Measurements from ENCODE around the gene MEIS2.

MEIS2 gene

GRCh38 chr15:37086120-37086519 is 14.2 kb downstream of the MEIS2 start:
- TF ChIP-seq CTCF (conservative IDR thresholded peaks at IDR 0.05; ENCODE audit: low read length), result no peak
- no peak for TF ChIP-seq EZH2phosphoT487 (IDR thresholded peaks at IDR 0.05; ENCODE audit: borderline replicate concordance)
- H3K4me1 ChIP-seq (ENCODE audit: insufficient read depth, low read length, poor library complexity, severe bottlenecking), result no peaks in the 10 kb centered on the region

GRCh38 chr15:37084602-37085001 is 15.7 kb downstream of the MEIS2 start:
- Histone ChIP-seq H4K20me1 (ENCODE audit: insufficient read depth, low read length, poor library complexity, severe bottlenecking) (no peaks in the 10 kb centered on the region), H3K4me1 (ENCODE audit: insufficient read depth, low read length, poor library complexity, severe bottlenecking) (no peaks in the 10 kb centered on the region), H3K9ac (ENCODE audit: low read depth, low read length, poor library complexity, severe bottlenecking) (no peak overlapping the region), H3K36me3 (ENCODE audit: insufficient read depth, low read length) (no peaks in the 10 kb centered on the region), H3K4me2 (ENCODE audit: low read depth, low read length, poor library complexity, severe bottlenecking) (no peak overlapping the region), H3K9me2 (replicated peaks; ENCODE audit: low read depth, low read length) (no peaks in the 10 kb centered on the region), H2AFZ (ENCODE audit: low read length) (no peak overlapping the region), H3K4me3 (ENCODE audit: low read length, poor library complexity, severe bottlenecking) (no peak overlapping the region), H3K79me2 (ENCODE audit: insufficient read depth, low read length) (no peaks in the 10 kb centered on the region), H3K9me3 (ENCODE audit: insufficient read depth, low read depth, low read length) (no peaks in the 10 kb centered on the region), H3F3A (ENCODE audit: low read depth) (no peaks in the 10 kb centered on the region), H3K27me3 (ENCODE audit: insufficient read depth, low read length, poor library complexity, severe bottlenecking) (no peaks in the 10 kb centered on the region)
- TF ChIP-seq CTCF (conservative IDR thresholded peaks at IDR 0.05; ENCODE audit: low read length) (no peak), EZH2phosphoT487 (IDR thresholded peaks at IDR 0.05; ENCODE audit: borderline replicate concordance) (no peak)

More at GRCh38 chr15:37086120-37086519, 14.2 kb downstream of the MEIS2 start:
- Histone ChIP-seq H3K9ac (ENCODE audit: low read depth, low read length, poor library complexity, severe bottlenecking) (no peak overlapping the region), H3K9me2 (replicated peaks; ENCODE audit: low read depth, low read length) (no peaks in the 10 kb centered on the region), H3K79me2 (ENCODE audit: insufficient read depth, low read length) (no peaks in the 10 kb centered on the region), H3K4me2 (ENCODE audit: low read depth, low read length, poor library complexity, severe bottlenecking) (no peak overlapping the region), H3K4me3 (ENCODE audit: low read length, poor library complexity, severe bottlenecking) (no peak overlapping the region), H3K27me3 (ENCODE audit: insufficient read depth, low read length, poor library complexity, severe bottlenecking) (no peaks in the 10 kb centered on the region), H3K36me3 (ENCODE audit: insufficient read depth, low read length) (no peaks in the 10 kb centered on the region), H4K20me1 (ENCODE audit: insufficient read depth, low read length, poor library complexity, severe bottlenecking) (no peaks in the 10 kb centered on the region), H3K9me3 (ENCODE audit: insufficient read depth, low read depth, low read length) (no peaks in the 10 kb centered on the region), H2AFZ (ENCODE audit: low read length) (no peak overlapping the region), H3F3A (ENCODE audit: low read depth) (no peaks in the 10 kb centered on the region)

GRCh38 chr15:37083610-37084009 is 16.7 kb downstream of the MEIS2 start:
- no peaks in the 10 kb centered on the region for H3K9me3 ChIP-seq (ENCODE audit: insufficient read depth, low read depth, low read length)
- H3K4me1 ChIP-seq (ENCODE audit: insufficient read depth, low read length, poor library complexity, severe bottlenecking), result no peaks in the 10 kb centered on the region
- no peaks in the 10 kb centered on the region for H3K27me3 ChIP-seq (ENCODE audit: insufficient read depth, low read length, poor library complexity, severe bottlenecking)
- H3K4me2 ChIP-seq (ENCODE audit: low read depth, low read length, poor library complexity, severe bottlenecking), result no peak overlapping the region
- H3K79me2 ChIP-seq (ENCODE audit: insufficient read depth, low read length), result no peaks in the 10 kb centered on the region
- no peaks in the 10 kb centered on the region for H3K36me3 ChIP-seq (ENCODE audit: insufficient read depth, low read length)
- H3K9ac ChIP-seq (ENCODE audit: low read depth, low read length, poor library complexity, severe bottlenecking), result no peak overlapping the region
- no peak overlapping the region for H3K4me3 ChIP-seq (ENCODE audit: low read length, poor library complexity, severe bottlenecking)
- H4K20me1 ChIP-seq (ENCODE audit: insufficient read depth, low read length, poor library complexity, severe bottlenecking), result no peaks in the 10 kb centered on the region
- no peaks in the 10 kb centered on the region for H3K9me2 ChIP-seq (replicated peaks; ENCODE audit: low read depth, low read length)
- no peak for TF ChIP-seq EZH2phosphoT487 (IDR thresholded peaks at IDR 0.05; ENCODE audit: borderline replicate concordance)
- TF ChIP-seq CTCF (conservative IDR thresholded peaks at IDR 0.05; ENCODE audit: low read length), result no peak
- no peaks in the 10 kb centered on the region for H3F3A ChIP-seq (ENCODE audit: low read depth)
- no peak overlapping the region for H2AFZ ChIP-seq (ENCODE audit: low read length)
